H9 (cell line): Measurements from ENCODE around the gene MICAL3. TPM values are rescaled to one million over a fixed set of nuclear protein-coding genes. Genes with fewer than 3 reads are reported as not detected.
A peak's percentile ranks its signal among the peaks of the same experiment; 100 is the strongest.

ENCODE experiments used
- DNase-seq: peaks from one replicate; pipeline ENCODE4 v3.0.0-alpha.2; 2017
- H2AFZ ChIP-seq: one replicate; pipeline ENCODE4 v1.6.1; 2013; ENCODE audit warnings: mild to moderate bottlenecking, low read length, control low read depth, moderate library complexity
- H2AK5ac ChIP-seq: 2 replicates; pipeline ENCODE4 v1.6.1; 2013; ENCODE audit warnings: low read length, control low read depth, mixed read lengths; ENCODE audit not compliant: insufficient read length
- H2BK120ac ChIP-seq: one replicate; pipeline ENCODE4 v1.6.1; 2013; ENCODE audit warnings: low read depth, mild to moderate bottlenecking, low read length, control low read depth, inconsistent platforms; ENCODE audit not compliant: poor library complexity, severe bottlenecking
- H2BK12ac ChIP-seq: 2 replicates; pipeline ENCODE4 v1.6.1; 2013; ENCODE audit warnings: low read length, control low read depth, mixed read lengths, low read depth; ENCODE audit not compliant: insufficient read length
- H2BK15ac ChIP-seq: 2 replicates; pipeline ENCODE4 v1.6.1; 2013; ENCODE audit warnings: low read depth, low read length, control low read depth
- H2BK20ac ChIP-seq: one replicate; pipeline ENCODE4 v1.6.1; 2013; ENCODE audit warnings: low read depth, mild to moderate bottlenecking, low read length, control low read depth, inconsistent platforms; ENCODE audit not compliant: poor library complexity, severe bottlenecking
- H2BK5ac ChIP-seq: 2 replicates; pipeline ENCODE4 v1.6.1; 2013; ENCODE audit warnings: low read length, control low read depth, mixed read lengths; ENCODE audit not compliant: insufficient read length
- H3K14ac ChIP-seq: 2 replicates; pipeline ENCODE4 v1.6.1; 2013; ENCODE audit warnings: low read length, control low read depth; ENCODE audit not compliant: insufficient read depth
- H3K18ac ChIP-seq: 2 replicates; pipeline ENCODE4 v1.6.1; 2013; ENCODE audit warnings: low read depth, mild to moderate bottlenecking, mixed read lengths, low read length, control low read depth; ENCODE audit not compliant: insufficient read length
- H3K23ac ChIP-seq: 2 replicates; pipeline ENCODE4 v1.6.1; 2013; ENCODE audit warnings: low read length, control low read depth, mixed read lengths, low read depth; ENCODE audit not compliant: insufficient read length
- H3K23me2 ChIP-seq: 2 replicates; pipeline ENCODE4 v1.6.1; 2013; ENCODE audit warnings: low read depth, mild to moderate bottlenecking, mixed read lengths, low read length, control low read depth; ENCODE audit not compliant: insufficient read length, poor library complexity, severe bottlenecking
- H3K27ac ChIP-seq: 2 replicates; pipeline ENCODE4 v1.5.1; 2013; ENCODE audit warnings: low read length, control low read depth, mixed read lengths, low read depth; ENCODE audit not compliant: insufficient read length
- H3K27me3 ChIP-seq: 2 replicates; pipeline ENCODE4 v1.6.1; 2013; ENCODE audit warnings: low read length, control low read depth, inconsistent platforms; ENCODE audit not compliant: insufficient read depth
- H3K4ac ChIP-seq: 2 replicates; pipeline ENCODE4 v1.6.1; 2013; ENCODE audit warnings: low read depth, mild to moderate bottlenecking, control low read depth, inconsistent platforms, low read length, moderate library complexity
- H3K4me1 ChIP-seq: 2 replicates; pipeline ENCODE4 v1.6.1; 2013; ENCODE audit warnings: low read length, control low read depth, inconsistent platforms; ENCODE audit not compliant: insufficient read depth
- H3K4me2 ChIP-seq: 2 replicates; pipeline ENCODE4 v1.6.1; 2013; ENCODE audit warnings: low read length, control low read depth, mixed read lengths; ENCODE audit not compliant: insufficient read length, insufficient read depth
- H3K56ac ChIP-seq: 2 replicates; pipeline ENCODE4 v1.6.1; 2013; ENCODE audit warnings: low read depth, mild to moderate bottlenecking, mixed read lengths, low read length, control low read depth; ENCODE audit not compliant: insufficient read length
- H3K79me1 ChIP-seq: 2 replicates; pipeline ENCODE4 v1.6.1; 2013; ENCODE audit warnings: low read depth, mild to moderate bottlenecking, moderate library complexity, low read length, control low read depth, inconsistent platforms; ENCODE audit not compliant: insufficient read depth, poor library complexity, severe bottlenecking
- H3K79me2 ChIP-seq: 2 replicates; pipeline ENCODE4 v1.6.1; 2013; ENCODE audit warnings: low read length, control low read depth, inconsistent platforms; ENCODE audit not compliant: insufficient read depth
- H3K9ac ChIP-seq: 2 replicates; pipeline ENCODE4 v1.6.1; 2013; ENCODE audit warnings: low read length, control low read depth, mixed read lengths; ENCODE audit not compliant: insufficient read length; ENCODE audit errors: extremely low read depth
- H3K9me3 ChIP-seq: one replicate; pipeline ENCODE4 v1.6.1; 2013; ENCODE audit warnings: low read depth, low read length, inconsistent platforms; ENCODE audit not compliant: control insufficient read depth
- H3T11ph ChIP-seq: one replicate; pipeline ENCODE4 v1.6.1; 2013; ENCODE audit warnings: mild to moderate bottlenecking, low read length, control low read depth, inconsistent platforms
- H4K20me1 ChIP-seq: one replicate; pipeline ENCODE4 v1.6.1; 2013; ENCODE audit not compliant: control insufficient read depth, insufficient read length, insufficient read depth
- H4K5ac ChIP-seq: 2 replicates; pipeline ENCODE4 v1.6.1; 2013; ENCODE audit warnings: low read depth, mild to moderate bottlenecking, mixed read lengths, low read length, control low read depth; ENCODE audit not compliant: insufficient read length
- H4K8ac ChIP-seq: replicated peaks from 2 replicates; pipeline ENCODE4 v1.6.1; 2013; ENCODE audit warnings: low read length, control low read depth, mixed read lengths, low read depth; ENCODE audit not compliant: insufficient read length
- H4K91ac ChIP-seq: 2 replicates; pipeline ENCODE4 v1.6.1; 2013; ENCODE audit warnings: low read depth, mild to moderate bottlenecking, moderate library complexity, mixed read lengths, low read length, control low read depth; ENCODE audit not compliant: insufficient read length
- H3K27ac Mint-ChIP-seq, 3 experiments: 2 replicates in 2 of 3; 3 replicates in 1 of 3; pipeline ENCODE4 v1.8.0; 2020 to 2021; ENCODE audit warnings: mixed read lengths in 3 of 3, mild to moderate bottlenecking in 1 of 3, moderate library complexity in 1 of 3
- H3K27me3 Mint-ChIP-seq: 2 replicates; pipeline ENCODE4 v1.8.0; 2021; ENCODE audit warnings: low read depth, mild to moderate bottlenecking, moderate library complexity, mixed read lengths
- H3K36me3 Mint-ChIP-seq, 3 experiments: 2 replicates in 2 of 3; 3 replicates in 1 of 3; pipeline ENCODE4 v1.8.0; 2020 to 2021; ENCODE audit warnings: low read depth in 3 of 3, mixed read lengths in 3 of 3; ENCODE audit not compliant: insufficient read depth in 1 of 3
- H3K4me1 Mint-ChIP-seq, 2 experiments: 2 replicates each; pipeline ENCODE4 v1.8.0; 2020; ENCODE audit warnings: mixed read lengths in 2 of 2
- H3K4me3 Mint-ChIP-seq, 2 experiments: 2 replicates in 1 of 2; 3 replicates in 1 of 2; pipeline ENCODE4 v1.8.0; 2020 to 2021; ENCODE audit warnings: mild to moderate bottlenecking in 2 of 2, mixed read lengths in 2 of 2, moderate library complexity in 1 of 2
- H3K9me3 Mint-ChIP-seq, 2 experiments: 2 replicates in 1 of 2; 3 replicates in 1 of 2; pipeline ENCODE4 v1.8.0; 2020; ENCODE audit warnings: mild to moderate bottlenecking in 2 of 2, mixed read lengths in 2 of 2, moderate library complexity in 1 of 2
- WGBS: extraction: QIAGEN DNeasy Blood & Tissue Kit; methylation state at CpG from one replicate; pipeline ENCODE4 v1.1.7; 2013; ENCODE audit warnings: missing lambda C conversion rate, low lambda C conversion rate, mixed read lengths; ENCODE audit not compliant: insufficient read length; ENCODE audit errors: extremely low coverage; 5-methylcytosine and 5-hydroxymethylcytosine counted together
- total RNA-seq: library from RNA; stranded (reverse); gene quantifications from 2 replicates; pipeline ENCODE4 v1.2.1, GENCODE V29; 2021
- TF ChIP-seq, protein P1 (sequence below): fragments of 200-600 bp; sonication (generic); conservative IDR thresholded peaks from 3 replicates; pipeline ENCODE4 v1.8.0; 2021; ENCODE audit warnings: antibody characterized with exemption, mild to moderate bottlenecking

Gene MICAL3
- total RNA-seq, 1 experiment from 2014 or later: 50.2 TPM

DNA sequence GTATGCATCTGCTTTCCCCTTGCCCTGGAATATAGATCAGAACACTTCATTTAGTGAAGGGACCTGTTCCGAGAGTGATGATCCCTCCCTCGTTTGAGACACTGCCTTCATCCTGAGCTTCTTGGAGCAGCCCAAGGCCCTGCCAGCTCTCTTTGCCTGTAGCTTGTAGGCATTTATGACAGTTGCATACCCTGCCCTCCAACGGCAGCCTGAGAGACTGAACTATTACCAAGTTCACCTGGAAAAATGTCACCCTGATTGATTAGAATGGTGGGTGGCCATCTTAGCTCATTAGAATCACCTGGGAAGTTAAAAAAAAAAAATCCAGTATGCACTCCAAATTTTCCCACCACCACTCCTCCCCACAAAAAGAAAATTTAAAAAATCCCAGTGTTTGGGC, 1.5 kb downstream of the MICAL3 start:
- peak overlapping the region in 2 of 3 experiments; percentile 36 to 66; a peak in 1 of 7 replicates for H3K27ac Mint-ChIP-seq
- peaks cover 54% of the 10 kb centered on the region for H3K27me3 Mint-ChIP-seq

More for the DNA sequence above, 1.5 kb downstream of the MICAL3 start:
- Histone ChIP-seq H2BK5ac (no peak overlapping the region), H2BK120ac (no peak overlapping the region), H3K79me1 (no peaks in the 10 kb centered on the region), H4K8ac (no peak overlapping the region), H4K91ac (no peak overlapping the region), H2AK5ac (no peak overlapping the region), H3K79me2 (no peaks in the 10 kb centered on the region), H3K23ac (no peak overlapping the region), H3K4me1 (0 out of 2 replicates have a peak, but pooled peaks cover 3% of the 10 kb centered on the region), H3K4ac (no peak overlapping the region), H3K4me2 (peak overlapping the region; percentile 100), H3K18ac (no peak overlapping the region), H3K9ac (no peak overlapping the region), H3K9me3 (no peaks in the 10 kb centered on the region), H3K23me2 (peaks cover 12% of the 10 kb centered on the region), H3K27me3 (peaks cover 16% of the 10 kb centered on the region; the same call in 1 of the 2 replicates), H3T11ph (no peak overlapping the region), H4K5ac (no peak overlapping the region), H2AFZ (no peak overlapping the region), H3K14ac (no peak overlapping the region), H3K56ac (no peak overlapping the region), H2BK15ac (no peak overlapping the region), H2BK20ac (no peak overlapping the region), H2BK12ac (no peak overlapping the region), H4K20me1 (no peaks in the 10 kb centered on the region), H3K27ac (no peak overlapping the region)
- TF ChIP-seq, protein P1, sequence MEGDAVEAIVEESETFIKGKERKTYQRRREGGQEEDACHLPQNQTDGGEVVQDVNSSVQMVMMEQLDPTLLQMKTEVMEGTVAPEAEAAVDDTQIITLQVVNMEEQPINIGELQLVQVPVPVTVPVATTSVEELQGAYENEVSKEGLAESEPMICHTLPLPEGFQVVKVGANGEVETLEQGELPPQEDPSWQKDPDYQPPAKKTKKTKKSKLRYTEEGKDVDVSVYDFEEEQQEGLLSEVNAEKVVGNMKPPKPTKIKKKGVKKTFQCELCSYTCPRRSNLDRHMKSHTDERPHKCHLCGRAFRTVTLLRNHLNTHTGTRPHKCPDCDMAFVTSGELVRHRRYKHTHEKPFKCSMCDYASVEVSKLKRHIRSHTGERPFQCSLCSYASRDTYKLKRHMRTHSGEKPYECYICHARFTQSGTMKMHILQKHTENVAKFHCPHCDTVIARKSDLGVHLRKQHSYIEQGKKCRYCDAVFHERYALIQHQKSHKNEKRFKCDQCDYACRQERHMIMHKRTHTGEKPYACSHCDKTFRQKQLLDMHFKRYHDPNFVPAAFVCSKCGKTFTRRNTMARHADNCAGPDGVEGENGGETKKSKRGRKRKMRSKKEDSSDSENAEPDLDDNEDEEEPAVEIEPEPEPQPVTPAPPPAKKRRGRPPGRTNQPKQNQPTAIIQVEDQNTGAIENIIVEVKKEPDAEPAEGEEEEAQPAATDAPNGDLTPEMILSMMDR: no peak
- peaks cover 25 to 32% of the 10 kb centered on the region in 2 experiments for H3K4me1 Mint-ChIP-seq
- no peak for DNase-seq
- H3K4me3 Mint-ChIP-seq: peak overlapping the region; percentile 76 to 77
- H3K9me3 Mint-ChIP-seq: no peaks in the 10 kb centered on the region
- no CpG with 5 or more reads among the region's 3 CpGs for WGBS
- no peaks in the 10 kb centered on the region for H3K36me3 Mint-ChIP-seq
